H1 (cell line): Measurements from ENCODE around the gene SYT17. TPM values are rescaled to one million over a fixed set of nuclear protein-coding genes. Genes with fewer than 3 reads are reported as not detected.

Experiments used
- CTCF ChIA-PET: fragments of 300-600 bp; sonication (Branson Sonifier 250); formaldehyde crosslinking; loops from one replicate; lab custom pipeline; 2021; ENCODE audit not compliant: partially characterized antibody; lab: Charles Lee
- POLR2A ChIA-PET: fragments of 300-600 bp; sonication (Branson Sonifier 250); formaldehyde crosslinking; loops from one replicate; lab custom pipeline; 2021; ENCODE audit warnings: inconsistent platforms; ENCODE audit not compliant: partially characterized antibody; lab: Charles Lee
- DNase-seq, 2 experiments: peaks; one replicate each; pipeline versions ENCODE4 v3.0.0 to v3.0.0-alpha.2; 2010 to 2022; ENCODE audit warnings: low spot score in 2 of 2, low read depth in 1 of 2, mixed read lengths in 1 of 2
- FAIRE-seq: peaks from 2 replicates; lab custom pipeline; 2011; peaks lifted over from hg19 to GRCh38; lab: Jason Lieb, UNC
- H2AFZ ChIP-seq: 2 replicates; pipeline ENCODE4 v1.8.1; 2012; ENCODE audit warnings: low read length, inconsistent platforms
- H2AK5ac ChIP-seq: 2 replicates; pipeline ENCODE4 v1.6.1; 2013; ENCODE audit warnings: low read depth, low read length
- H2BK120ac ChIP-seq: replicated peaks from 2 replicates; pipeline ENCODE3; 2013; ENCODE audit warnings: low read depth, low read length, inconsistent platforms
- H2BK12ac ChIP-seq: 2 replicates; pipeline ENCODE4 v1.6.1; 2013; ENCODE audit warnings: low read depth, low read length
- H2BK15ac ChIP-seq: 2 replicates; pipeline ENCODE4 v1.6.1; 2013; ENCODE audit warnings: low read length
- H2BK20ac ChIP-seq: 2 replicates; pipeline ENCODE4 v1.6.1; 2013; ENCODE audit warnings: low read length
- H2BK5ac ChIP-seq: 2 replicates; pipeline ENCODE4 v1.6.1; 2013; ENCODE audit warnings: low read depth, low read length
- H3K14ac ChIP-seq: 2 replicates; pipeline ENCODE4 v1.6.1; 2013; ENCODE audit warnings: inconsistent platforms; ENCODE audit not compliant: insufficient read length
- H3K18ac ChIP-seq: 2 replicates; pipeline ENCODE4 v1.6.1; 2013; ENCODE audit warnings: low read length; ENCODE audit errors: extremely low read depth
- H3K23ac ChIP-seq: 2 replicates; pipeline ENCODE4 v1.6.1; 2013; ENCODE audit warnings: inconsistent platforms; ENCODE audit not compliant: insufficient read length
- H3K23me2 ChIP-seq: 2 replicates; pipeline ENCODE4 v1.6.1; 2013; ENCODE audit warnings: low read depth, low read length
- H3K27ac ChIP-seq: 2 replicates; pipeline ENCODE4 v1.6.1; 2011; ENCODE audit warnings: low read depth, low read length, inconsistent platforms
- H3K27me3 ChIP-seq, 4 experiments: replicated peaks in 1 of 4; 1 replicate in 1 of 4; 2 replicates in 3 of 4; pipeline versions ENCODE4 v1.6.1 to v1.8.1; 2011 to 2013; ENCODE audit warnings: low read length in 3 of 4, mild to moderate bottlenecking in 3 of 4, inconsistent platforms in 2 of 4, mixed read lengths in 2 of 4, moderate library complexity in 1 of 4; ENCODE audit not compliant: control insufficient read depth in 3 of 4, insufficient read depth in 3 of 4; ENCODE audit errors: extremely low read depth in 1 of 4
- H3K36me3 ChIP-seq, 4 experiments: 2 replicates each; pipeline versions ENCODE4 v1.6.1 to v1.8.1; 2011 to 2013; ENCODE audit warnings: mild to moderate bottlenecking in 4 of 4, low read length in 3 of 4, moderate library complexity in 2 of 4, control low read depth in 1 of 4, inconsistent platforms in 1 of 4; ENCODE audit not compliant: insufficient read depth in 4 of 4, control insufficient read depth in 2 of 4
- H3K4ac ChIP-seq: replicated peaks from 2 replicates; pipeline ENCODE3; 2013; ENCODE audit warnings: low read length, low read depth, mixed read lengths, inconsistent platforms; ENCODE audit not compliant: insufficient read length
- H3K4me1 ChIP-seq, 4 experiments: replicated peaks in 1 of 4; 1 replicate in 1 of 4; 2 replicates in 3 of 4; pipeline versions ENCODE4 v1.6.1 to v1.8.1; 2011 to 2013; ENCODE audit warnings: low read length in 3 of 4, inconsistent platforms in 2 of 4, mixed read lengths in 1 of 4; ENCODE audit not compliant: insufficient read depth in 4 of 4, control insufficient read depth in 3 of 4
- H3K4me2 ChIP-seq, 2 experiments: 2 replicates each; pipeline versions ENCODE4 v1.6.1 to v1.8.1; 2011 to 2013; ENCODE audit warnings: low read depth in 2 of 2, low read length in 2 of 2, control low read depth in 1 of 2, inconsistent platforms in 1 of 2, mild to moderate bottlenecking in 1 of 2; ENCODE audit not compliant: insufficient read depth in 1 of 2
- H3K4me3 ChIP-seq, 4 experiments: fragments of 200-600, 300-600 bp in 1 of 4; sonication (generic), shearing (Covaris generic), sonication (Bioruptor Twin) in 1 of 4; 2 replicates each; pipeline versions ENCODE4 v1.5.1 to v1.8.1; 2011 to 2016; ENCODE audit warnings: low read length in 4 of 4, low read depth in 3 of 4, control low read depth in 2 of 4, inconsistent platforms in 2 of 4, mild to moderate bottlenecking in 2 of 4, mixed read lengths in 1 of 4, moderate library complexity in 1 of 4; ENCODE audit not compliant: insufficient read depth in 2 of 4; ENCODE audit errors: extremely low read depth in 1 of 4
- H3K56ac ChIP-seq: replicated peaks from 2 replicates; pipeline ENCODE3; 2013; ENCODE audit warnings: low read depth, mild to moderate bottlenecking, mixed read lengths, low read length, inconsistent platforms; ENCODE audit not compliant: insufficient read length
- H3K79me1 ChIP-seq: 2 replicates; pipeline ENCODE4 v1.6.1; 2013; ENCODE audit warnings: low read depth, low read length, control low read depth
- H3K79me2 ChIP-seq, 2 experiments: 2 replicates each; pipeline versions ENCODE4 v1.6.1 to v1.8.1; 2012 to 2013; ENCODE audit warnings: low read length in 2 of 2, mild to moderate bottlenecking in 2 of 2, inconsistent platforms in 1 of 2; ENCODE audit not compliant: insufficient read depth in 2 of 2, control insufficient read depth in 1 of 2
- H3K9ac ChIP-seq, 4 experiments: replicated peaks in 1 of 4; 1 replicate in 1 of 4; 2 replicates in 3 of 4; pipeline versions ENCODE4 v1.6.1 to v1.8.1; 2011 to 2013; ENCODE audit warnings: low read depth in 3 of 4, low read length in 3 of 4, control low read depth in 2 of 4, mild to moderate bottlenecking in 2 of 4, moderate library complexity in 2 of 4, inconsistent platforms in 1 of 4; ENCODE audit errors: extremely low read depth in 1 of 4
- H3K9me3 ChIP-seq, 2 experiments: 2 replicates each; pipeline versions ENCODE4 v1.6.1 to v1.8.1; 2012 to 2013; ENCODE audit warnings: mild to moderate bottlenecking in 2 of 2, moderate library complexity in 2 of 2, control low read depth in 1 of 2, inconsistent platforms in 1 of 2, low read depth in 1 of 2, low read length in 1 of 2, mixed read lengths in 1 of 2; ENCODE audit not compliant: insufficient read depth in 2 of 2
- H4K20me1 ChIP-seq, 2 experiments: replicated peaks in 1 of 2; 2 replicates each; pipeline versions ENCODE3 to v1.8.1; 2011 to 2013; ENCODE audit warnings: inconsistent platforms in 2 of 2, low read length in 2 of 2, mild to moderate bottlenecking in 1 of 2; ENCODE audit not compliant: insufficient read depth in 2 of 2, control insufficient read depth in 1 of 2
- H4K5ac ChIP-seq: 2 replicates; pipeline ENCODE4 v1.6.1; 2013; ENCODE audit warnings: low read length, low read depth, mixed read lengths, inconsistent platforms; ENCODE audit not compliant: insufficient read length
- H4K8ac ChIP-seq: 2 replicates; pipeline ENCODE4 v1.8.0; 2013; ENCODE audit warnings: mild to moderate bottlenecking, moderate library complexity, low read length, inconsistent platforms; ENCODE audit not compliant: insufficient read depth; ENCODE audit errors: extremely low read depth
- H4K91ac ChIP-seq: replicated peaks from 2 replicates; pipeline ENCODE3; 2013; ENCODE audit warnings: low read length, mixed read lengths, inconsistent platforms; ENCODE audit not compliant: insufficient read length
- BCL11A ChIP-seq, 2 experiments: IDR thresholded peaks; one replicate each; pipeline ENCODE4 v1.6.1; 2011; ENCODE audit warnings: low read depth in 2 of 2, low read length in 2 of 2, mild to moderate bottlenecking in 2 of 2
- CBX8 ChIP-seq: fragments of 300-800, 300-1000 bp; sonication (generic); IDR thresholded peaks from 2 replicates; pipeline ENCODE4 v1.7.1; 2016; ENCODE audit warnings: low read depth, low read length, borderline replicate concordance
- CTBP2 ChIP-seq: IDR thresholded peaks from 2 replicates; pipeline ENCODE4 v1.7.0; 2011; ENCODE audit warnings: borderline replicate concordance, mild to moderate bottlenecking, moderate library complexity, mixed read lengths, low read length; ENCODE audit not compliant: insufficient read depth, insufficient read length
- KDM4A ChIP-seq: IDR thresholded peaks from one replicate; pipeline ENCODE4 v1.7.1; 2012; ENCODE audit warnings: low read depth, mild to moderate bottlenecking, moderate library complexity, low read length, inconsistent platforms; ENCODE audit not compliant: severe bottlenecking
- RAD21 ChIP-seq, 2 experiments: IDR thresholded peaks in 1 of 2; conservative IDR thresholded peaks in 1 of 2; 2 replicates each; pipeline ENCODE4 v1.6.1; 2011; ENCODE audit warnings: low read depth in 2 of 2, low read length in 2 of 2, improper control_type of control experiment in 1 of 2, inconsistent platforms in 1 of 2, mild to moderate bottlenecking in 1 of 2, moderate library complexity in 1 of 2
- RFX5 ChIP-seq: IDR thresholded peaks from 2 replicates; pipeline ENCODE4 v1.6.1; 2011; ENCODE audit warnings: low read depth, low read length, improper control_type of control experiment, borderline replicate concordance
- YY1 ChIP-seq: IDR thresholded peaks from 2 replicates; pipeline ENCODE4 v1.6.1; 2011; ENCODE audit warnings: low read depth, mild to moderate bottlenecking, low read length
- ZNF274 ChIP-seq: IDR thresholded peaks from 2 replicates; pipeline ENCODE4 v1.7.0; 2012; ENCODE audit warnings: low read length, borderline replicate concordance; ENCODE audit errors: extremely low read depth
- polyA plus RNA-seq, 7 experiments: library from polyadenylated mRNA; depleted of rRNA in 3 of 7; stranded (reverse) in 5 of 7; unstranded in 2 of 7; fragments of >200 nt in 5 of 7; fragments of 200-250 nt in 2 of 7; gene quantifications; 1 replicate in 5 of 7; 2 replicates in 1 of 7; 4 replicates in 1 of 7; pipeline versions ENCODE4 v1.2.1 to v1.2.3, GENCODE V29; 2011 to 2013; ENCODE audit warnings: missing spikeins in 2 of 7, mixed read lengths in 2 of 7
- total RNA-seq: library from RNA; stranded (reverse); fragmentation: NEBNext Ultra II Directional; extraction: Animal tissue kit (Norgen Biotek cat#: 25700); gene quantifications from 2 replicates; pipeline ENCODE4 v1.2.1, GENCODE V29; 2021
- TF ChIP-seq, protein P1 (sequence below): IDR thresholded peaks from 2 replicates; pipeline ENCODE4 v1.6.1; 2011; ENCODE audit warnings: low read depth, mild to moderate bottlenecking, low read length; ENCODE audit not compliant: insufficient read depth

Gene SYT17
- total and polyA plus RNA-seq, 2 of the 8 experiments (the other 6 are each of a cell fraction or from before 2014, with no cell fraction given), result 5.8 to 18.1 TPM

DNA sequence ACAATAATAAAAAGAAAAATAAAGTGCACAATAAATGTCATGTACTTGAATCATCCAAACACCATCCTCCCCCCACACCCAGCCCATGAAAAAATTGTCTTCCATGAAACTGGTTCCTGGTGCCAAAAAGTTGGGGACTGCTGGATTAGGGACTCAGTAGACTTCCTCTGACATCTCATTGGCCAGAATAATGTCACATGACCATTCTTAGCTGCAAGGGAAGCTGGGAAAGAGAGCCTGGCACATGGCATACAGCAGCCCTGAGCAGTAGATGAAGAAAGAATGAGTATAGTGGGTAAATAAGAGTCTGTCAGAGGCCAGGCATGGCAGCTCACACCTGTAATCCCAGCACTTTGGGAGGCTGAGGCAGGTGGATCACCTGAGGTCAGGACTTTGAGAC, 41.7 kb upstream of the SYT17 start:
- Histone ChIP-seq H2BK15ac (no peak overlapping the region), H3K23ac (no peak overlapping the region), H2BK12ac (no peak overlapping the region), H2BK120ac (no peak overlapping the region), H3K4me2 (no peak overlapping the region), H3K36me3 (no peaks in the 10 kb centered on the region), H3K9me3 (peaks cover 3 to 6% of the 10 kb centered on the region in 2 experiments; a peak in 3 of 4 replicates), H3K27me3 (no peaks in the 10 kb centered on the region), H4K5ac (no peak overlapping the region), H2BK5ac (no peak overlapping the region), H3K9ac (no peak overlapping the region), H3K79me2 (no peaks in the 10 kb centered on the region), H3K56ac (no peak overlapping the region), H3K27ac (no peak overlapping the region), H4K20me1 (no peaks in the 10 kb centered on the region), H3K14ac (no peak overlapping the region), H4K8ac (no peak overlapping the region), H3K23me2 (no peaks in the 10 kb centered on the region), H3K4me3 (no peak overlapping the region), H2BK20ac (no peak overlapping the region), H2AFZ (no peak overlapping the region), H3K4me1 (peaks cover 0 to 10% (median 4%) of the 10 kb centered on the region in 4 experiments; a peak in 5 of 7 replicates), H3K79me1 (no peaks in the 10 kb centered on the region), H4K91ac (no peak overlapping the region), H3K4ac (no peak overlapping the region), H2AK5ac (no peak overlapping the region), H3K18ac (no peak overlapping the region)
- ChIA-PET POLR2A (interaction anchor here (0.6 to 1.0 kb wide), 2 partner anchors 14 to 20 kb away, joined by 3 read pairs; no protein-coding TSS in a partner anchor), CTCF (interaction anchor here (0.9 to 1.3 kb wide), 2 partner anchors 12 to 97 kb away, joined by 3 to 4 read pairs; no protein-coding TSS in a partner anchor)
- DNase-seq, result no peak
- FAIRE-seq, result no peak
- no peak for TF ChIP-seq CBX8
- TF ChIP-seq RFX5, result no peak
- no peak for TF ChIP-seq YY1
- TF ChIP-seq RAD21 (IDR thresholded peaks at IDR 0.05 in 1 of 2, conservative IDR thresholded peaks at IDR 0.05 in 1 of 2; ENCODE audit: low read depth in 2 of 2, low read length in 2 of 2), result no peak
- TF ChIP-seq, protein P1, sequence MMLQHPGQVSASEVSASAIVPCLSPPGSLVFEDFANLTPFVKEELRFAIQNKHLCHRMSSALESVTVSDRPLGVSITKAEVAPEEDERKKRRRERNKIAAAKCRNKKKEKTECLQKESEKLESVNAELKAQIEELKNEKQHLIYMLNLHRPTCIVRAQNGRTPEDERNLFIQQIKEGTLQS, result no peak
- no peak for TF ChIP-seq CTBP2
- no peak for TF ChIP-seq ZNF274
- TF ChIP-seq BCL11A (IDR thresholded peaks at IDR 0.05; ENCODE audit: low read depth in 2 of 2, low read length in 2 of 2), result no peak
- TF ChIP-seq KDM4A, result no peak
